HG03457 (cell line): ENCODE results near the gene EIF2S1.
"Not testable (repeated sequence)": the region's sequence is repeated elsewhere in the genome, so short reads cannot be mapped to it uniquely, and the experiment has no call there.

Experiments
- ATAC-seq: cut with Tn5 transposase; IDR thresholded peaks from one replicate; pipeline ENCODE4 v1.9.1; 2021; ENCODE audit warnings: moderate number of reproducible peaks; ENCODE audit not compliant: unreplicated experiment

The EIF2S1 gene

GRCh38 chr14:67410313-67410712 is 50.2 kb downstream of the EIF2S1 start:
- ATAC-seq, result no peak

GRCh38 chr14:67411370-67411769 is 51.2 kb downstream of the EIF2S1 start:
- no peak for ATAC-seq

DNA sequence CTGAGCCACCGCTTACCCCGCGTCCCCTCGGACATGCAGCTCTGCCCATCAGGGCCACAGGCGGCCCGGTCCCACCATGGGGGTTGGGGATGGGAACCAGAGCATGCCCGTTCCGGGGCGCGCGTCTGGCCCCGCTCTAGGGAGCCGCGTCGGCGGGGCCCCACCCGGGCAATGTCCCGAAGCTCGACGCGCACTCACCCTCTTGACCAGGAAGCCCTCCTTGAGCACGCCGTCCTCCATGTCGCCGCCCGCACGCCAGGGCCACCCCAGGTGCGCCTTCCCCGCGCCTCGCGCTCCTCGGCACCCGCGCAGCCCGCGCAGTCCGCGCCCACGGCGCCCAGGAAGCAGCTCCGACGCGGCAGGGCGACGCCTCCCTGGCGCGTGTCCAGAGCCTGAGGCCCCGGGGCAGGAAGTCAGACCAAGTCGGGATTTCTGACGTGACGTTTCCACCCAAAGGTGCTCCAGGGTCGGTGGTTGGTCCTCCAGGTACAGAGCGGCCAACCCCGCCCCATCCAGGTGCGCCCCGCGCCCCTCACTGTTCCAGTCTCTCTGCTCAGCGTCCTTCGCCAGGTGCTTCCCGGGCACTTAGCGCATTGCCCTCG is 51.8 kb downstream of the EIF2S1 start, which contains the start of gene PLEK2:
Gene PLEK2 (minus strand): TSS at position 346 of the 602 bp plus-strand sequence. CDS start 106 bp downstream, at position 240.
- ATAC-seq, result no peak

DNA sequence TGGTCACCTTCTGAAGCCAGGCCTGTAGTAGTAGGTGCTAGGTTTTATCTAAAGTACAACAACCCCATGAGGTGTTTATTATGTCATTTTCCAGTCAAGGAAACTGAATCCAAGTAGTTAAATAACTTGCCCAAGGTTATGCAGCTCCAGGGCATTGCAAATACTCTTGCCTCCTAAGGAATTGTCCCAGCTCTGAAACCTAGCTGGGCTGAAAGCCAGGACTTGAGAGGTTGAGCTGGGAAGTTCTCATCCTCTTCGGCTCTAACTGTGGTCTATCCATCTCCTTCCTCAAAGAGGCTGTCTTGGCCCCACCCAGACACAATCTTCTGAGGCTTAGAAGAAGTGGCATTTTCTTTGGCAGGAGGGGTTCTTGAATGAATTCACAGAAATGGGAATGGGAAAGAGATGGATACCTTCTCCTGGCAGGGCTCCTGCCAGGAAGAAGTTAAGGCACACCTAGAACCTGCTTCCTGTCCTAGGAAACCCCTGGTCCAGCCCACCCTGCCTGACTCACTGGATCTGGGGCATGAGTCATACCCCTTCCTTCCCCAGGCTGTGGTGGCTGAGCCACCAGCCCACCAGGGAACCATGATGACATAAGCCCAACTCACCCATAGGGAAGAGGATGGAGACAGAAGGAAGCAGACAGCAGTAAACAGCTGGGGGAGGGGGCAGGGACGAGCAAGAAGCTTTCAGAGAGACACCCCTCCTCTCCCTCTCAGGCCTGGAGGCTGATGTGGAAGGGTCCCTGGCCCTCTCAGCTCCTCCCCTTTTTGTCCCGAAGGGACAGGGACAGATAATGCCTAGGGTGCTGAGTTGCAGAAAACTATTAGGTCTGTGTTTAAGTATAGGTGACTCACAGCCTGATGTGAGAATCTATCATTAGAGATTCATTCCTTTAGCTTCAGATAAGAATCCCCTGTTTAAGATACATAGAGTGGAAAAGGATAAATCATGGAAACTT is 54.0 kb downstream of the EIF2S1 start:
- no peak for ATAC-seq

GRCh38 chr14:67415610-67416009 is 55.5 kb downstream of the EIF2S1 start:
- ATAC-seq, result not testable (repeated sequence)

- no peak for ATAC-seq
These were observed 56.0 kb downstream of the EIF2S1 start for GRCh38 chr14:67416085-67416484.

DNA sequence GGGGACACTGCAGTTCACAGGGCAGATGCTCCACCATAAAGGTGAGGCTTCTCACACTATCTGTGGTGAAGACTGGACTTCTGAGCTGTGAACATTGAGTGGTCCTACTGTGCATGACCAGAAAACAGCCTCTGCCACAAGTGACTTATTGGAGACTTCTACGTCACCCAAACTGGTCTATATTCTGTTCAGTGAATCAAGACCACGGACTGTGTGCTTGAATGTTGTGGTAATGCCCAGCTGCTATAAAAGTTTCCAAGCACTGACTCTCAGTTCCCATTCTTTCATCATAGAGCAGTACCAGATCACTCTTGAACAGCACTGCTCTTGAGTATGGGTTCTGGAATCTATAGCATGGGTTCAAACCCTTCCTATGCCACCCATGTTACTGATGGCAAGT is 56.7 kb downstream of the EIF2S1 start:
- ATAC-seq, result no peak

DNA sequence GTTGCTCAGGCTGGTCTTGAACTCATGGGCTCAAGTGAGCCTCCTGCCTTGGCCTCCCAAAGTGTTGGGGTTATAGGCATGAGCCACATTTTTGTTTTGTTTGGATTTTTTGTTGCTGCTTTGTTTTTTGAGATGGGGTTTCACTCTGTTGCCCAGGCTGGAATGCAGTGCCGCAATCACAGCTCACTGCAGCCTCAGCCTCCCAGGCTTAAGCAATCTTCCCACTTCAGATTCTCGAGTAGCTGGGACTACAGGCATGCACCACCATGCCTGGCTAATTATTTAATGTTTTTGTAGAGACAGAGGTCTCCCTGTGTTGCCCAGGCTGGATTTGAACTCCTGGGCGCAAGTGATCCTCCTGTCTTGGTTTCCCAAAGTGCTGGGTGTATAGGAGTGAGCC is 57.5 kb downstream of the EIF2S1 start:
- no peak for ATAC-seq

DNA sequence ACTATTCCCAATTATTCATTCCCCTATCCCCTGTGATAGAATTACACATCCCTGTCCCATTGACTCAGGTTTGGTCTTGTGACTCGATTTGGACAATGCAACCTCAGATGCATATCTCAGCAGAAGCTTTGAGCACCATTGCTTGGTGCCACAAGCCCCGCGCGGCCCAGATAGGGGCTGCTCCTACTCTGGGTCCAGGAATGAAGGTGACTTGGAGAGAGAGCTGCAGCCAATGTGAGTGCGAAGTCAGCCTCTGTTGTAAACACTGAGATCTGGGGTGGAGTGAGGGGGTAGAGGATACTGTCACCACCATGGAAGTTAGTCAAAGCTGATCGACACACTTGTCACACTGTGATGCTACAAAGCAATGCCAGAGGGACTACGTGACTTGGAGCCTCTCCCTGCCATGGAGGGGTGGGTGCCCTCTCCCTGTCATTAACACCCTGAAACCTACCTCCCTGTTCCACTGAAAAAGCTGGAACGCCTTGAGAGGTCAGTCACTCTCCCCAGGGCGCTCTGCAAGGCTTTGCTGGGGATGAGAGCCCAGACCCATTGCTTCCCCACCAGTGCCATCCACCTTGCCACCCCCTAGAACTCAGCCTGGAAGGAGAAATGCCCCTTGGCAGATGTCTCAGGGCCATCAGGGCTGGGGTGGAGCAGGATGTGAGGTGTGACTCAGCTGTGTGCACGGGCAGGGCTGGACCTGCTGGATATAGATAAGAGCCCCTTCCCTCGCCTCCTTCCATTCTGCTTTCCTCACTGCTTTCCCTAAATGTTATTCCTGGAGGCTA is 58.5 kb downstream of the EIF2S1 start:
- no peak for ATAC-seq

DNA sequence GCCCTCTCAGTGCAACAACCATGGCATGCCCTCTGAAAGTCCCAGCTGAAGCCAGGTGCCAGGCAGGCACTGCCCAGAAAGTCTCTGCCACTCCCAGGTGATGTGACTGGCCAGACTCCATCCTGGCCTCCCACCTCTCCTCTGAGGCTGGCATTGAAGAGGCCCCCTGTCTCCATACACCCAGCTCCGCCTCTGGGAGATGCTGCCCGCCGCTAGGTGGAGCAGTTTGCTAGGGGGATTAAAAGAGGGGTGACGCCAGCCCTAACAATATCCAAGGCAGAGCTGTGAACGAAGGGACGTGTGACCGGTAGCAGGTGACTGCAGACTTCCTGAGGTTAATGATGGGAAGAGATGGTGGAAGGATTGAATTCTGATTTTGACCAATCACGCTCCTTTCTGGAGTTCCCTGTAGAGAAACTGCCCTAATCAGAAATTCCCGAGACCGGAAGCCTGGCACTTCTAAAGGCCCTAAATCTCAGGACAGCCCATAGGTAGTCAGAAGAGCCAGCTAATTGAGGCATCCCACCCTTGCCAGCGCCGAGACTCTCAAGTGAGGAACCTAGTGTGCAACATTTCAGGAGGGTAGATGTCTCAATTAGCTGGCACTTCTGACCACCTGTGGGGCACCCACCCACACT is 60.1 kb downstream of the EIF2S1 start:
- ATAC-seq, result no peak

GRCh38 chr14:67421356-67422224 is 61.5 kb downstream of the EIF2S1 start:
- no peak for ATAC-seq

DNA sequence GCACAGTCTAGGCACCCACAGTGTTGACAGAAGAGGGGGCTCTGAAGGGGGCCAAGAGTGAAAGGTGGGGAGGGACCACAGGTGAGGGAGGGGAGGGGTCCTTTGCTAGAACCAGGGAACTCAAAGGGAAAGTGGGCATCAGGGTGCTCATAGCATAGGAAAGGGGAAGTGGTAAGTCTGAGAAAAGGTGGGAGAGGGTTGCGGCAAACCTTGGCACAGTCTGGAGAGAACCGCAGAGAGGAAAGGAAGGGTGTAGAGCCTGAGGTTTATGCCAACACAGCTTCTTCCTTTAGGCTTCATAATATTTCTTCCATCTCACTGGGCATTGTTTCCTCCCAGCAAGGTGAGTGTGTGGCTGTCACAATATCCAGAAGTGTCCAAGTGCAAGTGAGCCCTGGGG is 63.3 kb downstream of the EIF2S1 start:
- ATAC-seq, result no peak

GRCh38 chr14:67424539-67424938 is 64.4 kb downstream of the EIF2S1 start:
- no peak for ATAC-seq

GRCh38 chr14:67425608-67426007 is 65.5 kb downstream of the EIF2S1 start:
- ATAC-seq, result no peak

- ATAC-seq, result no peak
These were observed 66.0 kb downstream of the EIF2S1 start for GRCh38 chr14:67426161-67426560.

DNA sequence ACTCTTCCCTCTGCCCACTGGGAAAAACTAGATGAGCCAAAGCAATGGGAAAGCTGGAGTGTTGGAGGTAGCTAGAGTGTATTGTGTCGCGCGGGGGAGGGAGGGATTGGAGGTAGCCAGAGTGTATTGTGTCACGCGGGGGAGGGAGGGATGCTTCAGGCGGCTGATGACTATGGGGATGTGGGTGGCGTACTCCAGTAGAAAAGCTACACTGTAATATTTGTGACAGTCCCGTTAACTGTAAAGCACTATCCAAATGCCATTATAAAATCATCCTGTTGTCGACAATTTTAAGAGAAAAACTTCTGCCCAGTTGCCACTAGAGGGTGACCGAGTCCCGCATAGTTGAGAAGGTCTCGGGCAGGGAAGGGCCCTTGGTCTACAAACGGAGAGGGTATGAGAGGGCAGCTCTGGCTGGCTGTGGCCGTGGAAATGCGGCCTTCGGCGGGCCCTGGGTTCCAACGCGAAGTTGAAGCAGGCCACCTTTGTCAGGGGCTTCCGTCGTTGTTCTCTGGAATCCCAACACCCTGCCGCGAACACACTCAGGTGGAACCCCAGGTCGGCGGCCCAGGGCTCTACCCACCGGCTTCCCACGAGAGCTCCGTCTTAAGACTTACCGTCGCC is 67.0 kb downstream of the EIF2S1 start:
- ATAC-seq, result no peak

GRCh38 chr14:67428501-67429031 is 68.4 kb downstream of the EIF2S1 start:
- ATAC-seq, result no peak

DNA sequence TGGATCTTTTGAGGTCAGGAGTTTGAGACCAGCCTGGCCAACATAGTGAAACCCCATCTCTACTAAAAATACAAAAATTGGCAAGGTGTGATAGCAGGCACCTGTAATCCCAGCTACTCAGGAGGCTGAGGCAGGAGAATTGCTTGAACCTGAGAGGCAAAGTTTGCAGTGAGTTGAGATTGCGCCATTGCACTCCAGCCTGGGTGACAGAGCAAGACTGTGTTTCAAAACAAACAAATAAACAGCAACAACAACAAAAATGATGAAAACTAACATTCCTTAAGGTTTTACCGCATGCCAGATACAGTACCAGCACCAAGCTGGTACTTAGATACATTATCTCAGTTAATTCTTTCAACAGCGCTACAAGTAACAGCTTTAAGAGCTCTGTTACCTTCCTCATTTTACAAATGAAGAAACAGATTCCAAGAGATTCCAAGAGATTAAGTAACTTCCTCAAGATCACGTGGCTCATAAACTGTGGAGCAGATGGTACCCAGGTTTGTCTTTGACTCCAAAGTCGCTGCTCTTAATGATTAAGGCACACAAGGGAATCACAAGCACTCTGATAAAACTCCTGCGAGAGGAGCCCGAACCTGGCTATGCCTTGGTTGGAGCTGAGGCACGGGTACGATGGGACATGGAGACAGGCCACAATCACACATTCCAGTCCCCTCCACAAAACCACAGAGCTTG is 69.5 kb downstream of the EIF2S1 start:
- no peak for ATAC-seq
